PFSK-1 (cell line): Measurements from ENCODE around the gene AMIGO2.

ENCODE experiments used
- FOXP2 ChIP-seq: optimal IDR thresholded peaks from 2 replicates; pipeline ENCODE3; 2011; ENCODE audit warnings: borderline replicate concordance, control low read depth, inconsistent platforms; ENCODE audit not compliant: insufficient read depth; ENCODE audit errors: extremely low read length, extremely low read depth
- POLR2AphosphoS5 ChIP-seq: IDR thresholded peaks from 2 replicates; pipeline ENCODE4 v1.6.1; 2012; ENCODE audit warnings: low read depth, mild to moderate bottlenecking, control low read depth, low read length, moderate library complexity
- REST ChIP-seq, 2 experiments: IDR thresholded peaks; 2 replicates each; pipeline versions ENCODE4 v1.6.1 to v1.8.0; 2011 to 2012; ENCODE audit warnings: low read depth in 2 of 2, low read length in 2 of 2, control low read depth in 1 of 2, inconsistent platforms in 1 of 2, mild to moderate bottlenecking in 1 of 2, moderate library complexity in 1 of 2; ENCODE audit not compliant: insufficient read depth in 1 of 2
- SIN3A ChIP-seq: IDR thresholded peaks from 2 replicates; pipeline ENCODE4 v1.6.1; 2012; ENCODE audit warnings: mild to moderate bottlenecking, low read length, moderate library complexity, borderline replicate concordance; ENCODE audit not compliant: insufficient read depth

GRCh38 chr12:47073951-47074350, 5.8 kb downstream of the AMIGO2 start:
- TF ChIP-seq SIN3A (no peak), POLR2AphosphoS5 (no peak), FOXP2 (no peak), REST (IDR thresholded peaks at IDR 0.05; ENCODE audit: insufficient read depth in 1 of 2, low read depth in 2 of 2, low read length in 2 of 2) (no peak)
